Ectodermal cell (in vitro differentiated cells): ENCODE results near the gene SYT2.

ENCODE experiments used
- H3K27ac ChIP-seq: 2 replicates; pipeline ENCODE4 v1.7.0; 2013; ENCODE audit warnings: mild to moderate bottlenecking, low read depth, low read length; ENCODE audit not compliant: insufficient read depth, poor library complexity, severe bottlenecking
- H3K27me3 ChIP-seq: 2 replicates; pipeline ENCODE4 v1.7.0; 2013; ENCODE audit warnings: mild to moderate bottlenecking, low read length; ENCODE audit not compliant: insufficient read depth, control insufficient read depth, poor library complexity, severe bottlenecking
- H3K36me3 ChIP-seq: one replicate; pipeline ENCODE4 v1.7.0; 2013; ENCODE audit warnings: low read length; ENCODE audit not compliant: control insufficient read depth, insufficient read depth
- H3K4me1 ChIP-seq: one replicate; pipeline ENCODE4 v1.7.0; 2013; ENCODE audit warnings: low read length; ENCODE audit not compliant: control insufficient read depth, insufficient read depth
- H3K4me3 ChIP-seq: 2 replicates; pipeline ENCODE4 v1.7.0; 2013; ENCODE audit warnings: low read depth, low read length, control low read depth; ENCODE audit not compliant: insufficient read depth
- H3K9me3 ChIP-seq: 2 replicates; pipeline ENCODE4 v1.7.0; 2013; ENCODE audit warnings: mild to moderate bottlenecking, low read length, moderate library complexity; ENCODE audit not compliant: control insufficient read depth
- WGBS, 2 experiments: methylation state at CpG; one replicate each; pipeline ENCODE4 v1.1.7; 2013; ENCODE audit warnings: missing lambda C conversion rate in 2 of 2; 5-methylcytosine and 5-hydroxymethylcytosine counted together

SYT2 gene

GRCh38 chr1:202689493-202690342, 20.5 kb downstream of the SYT2 start:
- Histone ChIP-seq H3K4me1 (no peaks in the 10 kb centered on the region), H3K4me3 (no peak overlapping the region), H3K27me3 (no peaks in the 10 kb centered on the region), H3K36me3 (no peaks in the 10 kb centered on the region), H3K9me3 (no peaks in the 10 kb centered on the region), H3K27ac (no peak overlapping the region)
- 84 to 87% methylated on average over 9 of the region's 9 CpGs for WGBS, 2 experiments

- H3K27me3 ChIP-seq = no peaks in the 10 kb centered on the region
- 60% methylated on average over 3 of the region's 3 CpGs for WGBS, 2 experiments
These were observed 21.2 kb downstream of the SYT2 start for GRCh38 chr1:202689082-202689481.

GRCh38 chr1:202688401-202688800, 21.9 kb downstream of the SYT2 start:
- Histone ChIP-seq H3K4me3 (no peak overlapping the region), H3K4me1 (no peaks in the 10 kb centered on the region), H3K27ac (no peak overlapping the region), H3K9me3 (no peaks in the 10 kb centered on the region), H3K27me3 (no peaks in the 10 kb centered on the region), H3K36me3 (no peaks in the 10 kb centered on the region)
- WGBS, 2 experiments = 88 to 94% methylated on average over 7 of the region's 7 CpGs

More at GRCh38 chr1:202689082-202689481, 21.2 kb downstream of the SYT2 start:
- Histone ChIP-seq H3K27ac (no peak overlapping the region), H3K36me3 (no peaks in the 10 kb centered on the region), H3K9me3 (no peaks in the 10 kb centered on the region), H3K4me3 (no peak overlapping the region), H3K4me1 (no peaks in the 10 kb centered on the region)

GRCh38 chr1:202687798-202688197, 22.5 kb downstream of the SYT2 start:
- H3K27me3 ChIP-seq = no peaks in the 10 kb centered on the region
- no peaks in the 10 kb centered on the region for H3K9me3 ChIP-seq
- H3K4me1 ChIP-seq = no peaks in the 10 kb centered on the region
- H3K36me3 ChIP-seq = no peaks in the 10 kb centered on the region
- WGBS, 2 experiments = 90 to 91% methylated on average over 3 of the region's 3 CpGs
- no peak overlapping the region for H3K4me3 ChIP-seq
- no peak overlapping the region for H3K27ac ChIP-seq

GRCh38 chr1:202687370-202687769, 22.9 kb downstream of the SYT2 start:
- Histone ChIP-seq H3K36me3 (no peaks in the 10 kb centered on the region), H3K27ac (no peak overlapping the region), H3K9me3 (no peaks in the 10 kb centered on the region), H3K4me3 (no peak overlapping the region), H3K4me1 (no peaks in the 10 kb centered on the region), H3K27me3 (no peaks in the 10 kb centered on the region)
- WGBS, 2 experiments = 86 to 87% methylated on average over 10 to 11 of the region's 11 CpGs

GRCh38 chr1:202685641-202686040, 24.6 kb downstream of the SYT2 start:
- no peaks in the 10 kb centered on the region for H3K36me3 ChIP-seq
- WGBS, 2 experiments = 90 to 94% methylated on average over 6 of the region's 6 CpGs
- no peaks in the 10 kb centered on the region for H3K27me3 ChIP-seq
- no peaks in the 10 kb centered on the region for H3K9me3 ChIP-seq
- peaks cover 2% of the 10 kb centered on the region for H3K4me1 ChIP-seq
- H3K27ac ChIP-seq = no peak overlapping the region
- H3K4me3 ChIP-seq = no peak overlapping the region

- 74 to 81% methylated on average over 2 of the region's 2 CpGs for WGBS, 2 experiments
- Histone ChIP-seq H3K36me3 (no peaks in the 10 kb centered on the region), H3K27ac (no peak overlapping the region), H3K4me1 (peaks cover 2% of the 10 kb centered on the region), H3K9me3 (no peaks in the 10 kb centered on the region), H3K27me3 (no peaks in the 10 kb centered on the region), H3K4me3 (no peak overlapping the region)
These were observed 25.5 kb downstream of the SYT2 start for GRCh38 chr1:202684716-202685115.

GRCh38 chr1:202683029-202683428, 27.2 kb downstream of the SYT2 start:
- Histone ChIP-seq H3K4me3 (no peak overlapping the region), H3K9me3 (no peaks in the 10 kb centered on the region), H3K27me3 (no peaks in the 10 kb centered on the region), H3K27ac (no peak overlapping the region), H3K4me1 (peaks cover 2% of the 10 kb centered on the region), H3K36me3 (no peaks in the 10 kb centered on the region)
- 93 to 96% methylated on average over 4 of the region's 4 CpGs for WGBS, 2 experiments

GRCh38 chr1:202682477-202682876, 27.8 kb downstream of the SYT2 start:
- Histone ChIP-seq H3K9me3 (no peaks in the 10 kb centered on the region), H3K4me3 (no peak overlapping the region), H3K4me1 (peaks cover 2% of the 10 kb centered on the region), H3K36me3 (no peaks in the 10 kb centered on the region), H3K27me3 (no peaks in the 10 kb centered on the region), H3K27ac (no peak overlapping the region)
- 97 to 98% methylated on average over 9 of the region's 9 CpGs for WGBS, 2 experiments

GRCh38 chr1:202681736-202682420, 28.4 kb downstream of the SYT2 start:
- Histone ChIP-seq H3K4me3 (no peak overlapping the region), H3K9me3 (no peaks in the 10 kb centered on the region), H3K27me3 (no peaks in the 10 kb centered on the region), H3K36me3 (no peaks in the 10 kb centered on the region), H3K27ac (no peak overlapping the region), H3K4me1 (peaks cover 2% of the 10 kb centered on the region)
- WGBS, 2 experiments = 86% methylated on average over 11 of the region's 11 CpGs
